HFFc6 (cell line): Measurements from ENCODE around the gene ZFP36L2. TPM values are rescaled to one million over a fixed set of nuclear protein-coding genes. Genes with fewer than 3 reads are reported as not detected.

ENCODE experiments used
- DNase-seq: peaks from one replicate; pipeline ENCODE4 v3.0.0-alpha.2; 2018
- H3K27ac Mint-ChIP-seq: 2 replicates; pipeline ENCODE4 v1.8.0; 2020; ENCODE audit warnings: mild to moderate bottlenecking, mixed read lengths
- H3K27me3 Mint-ChIP-seq: 2 replicates; pipeline ENCODE4 v1.8.0; 2021; ENCODE audit warnings: mild to moderate bottlenecking, moderate library complexity, mixed read lengths; ENCODE audit not compliant: insufficient read depth
- H3K36me3 Mint-ChIP-seq: 2 replicates; pipeline ENCODE4 v1.8.0; 2021; ENCODE audit warnings: low read depth, mixed read lengths
- H3K4me1 Mint-ChIP-seq: 2 replicates; pipeline ENCODE4 v1.8.0; 2020; ENCODE audit warnings: low read depth, mixed read lengths
- H3K4me3 Mint-ChIP-seq: 2 replicates; pipeline ENCODE4 v1.8.0; 2020; ENCODE audit warnings: mild to moderate bottlenecking, moderate library complexity, mixed read lengths
- H3K9me3 Mint-ChIP-seq: 2 replicates; pipeline ENCODE4 v1.8.0; 2020; ENCODE audit warnings: mild to moderate bottlenecking, mixed read lengths
- CTCF ChIP-seq: fragments of 200-600 bp; sonication (generic); IDR thresholded peaks from 2 replicates; pipeline ENCODE4 v1.5.0; 2021; ENCODE audit warnings: antibody characterized with exemption, mild to moderate bottlenecking
- total RNA-seq, 6 experiments: library from RNA; stranded (reverse); fragmentation: NEBNext Ultra II Directional; extraction: Animal tissue kit (Norgen Biotek cat#: 25700); gene quantifications; 2 replicates in 1 of 6; 3 replicates in 5 of 6; pipeline ENCODE4 v1.2.3, GENCODE V29; 2021

The ZFP36L2 gene
- total RNA-seq, 6 experiments from 2014 or later, result 66.6 to 94.5 (median 81.5) TPM

DNA sequence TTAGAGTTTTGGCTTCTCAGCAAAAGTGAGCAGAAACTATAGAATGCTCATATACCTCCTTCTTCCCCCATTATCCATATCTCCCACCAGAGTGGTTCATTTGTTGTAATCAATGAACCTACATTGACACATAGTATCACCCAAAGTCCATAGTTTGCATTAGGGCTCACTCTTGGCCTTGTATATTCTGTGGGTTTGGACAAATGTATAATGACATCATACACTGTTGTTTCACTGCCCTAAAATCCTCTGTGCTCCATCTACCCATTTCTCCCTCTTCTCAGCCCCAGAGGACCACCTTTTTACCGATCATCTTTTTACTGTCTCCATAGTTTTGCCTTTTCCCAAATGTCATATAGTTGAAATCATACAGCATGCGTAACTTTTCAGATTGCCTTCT is 24.1 kb downstream of the ZFP36L2 start:
- H3K36me3 Mint-ChIP-seq, result no peaks in the 10 kb centered on the region
- H3K27ac Mint-ChIP-seq, result no peak overlapping the region
- no peak overlapping the region for H3K4me3 Mint-ChIP-seq
- no peak for TF ChIP-seq CTCF
- peaks cover 3% of the 10 kb centered on the region; the same call in 1 of the 2 replicates for H3K4me1 Mint-ChIP-seq
- peaks cover 2% of the 10 kb centered on the region for H3K27me3 Mint-ChIP-seq
- H3K9me3 Mint-ChIP-seq, result no peaks in the 10 kb centered on the region
- no peak for DNase-seq

DNA sequence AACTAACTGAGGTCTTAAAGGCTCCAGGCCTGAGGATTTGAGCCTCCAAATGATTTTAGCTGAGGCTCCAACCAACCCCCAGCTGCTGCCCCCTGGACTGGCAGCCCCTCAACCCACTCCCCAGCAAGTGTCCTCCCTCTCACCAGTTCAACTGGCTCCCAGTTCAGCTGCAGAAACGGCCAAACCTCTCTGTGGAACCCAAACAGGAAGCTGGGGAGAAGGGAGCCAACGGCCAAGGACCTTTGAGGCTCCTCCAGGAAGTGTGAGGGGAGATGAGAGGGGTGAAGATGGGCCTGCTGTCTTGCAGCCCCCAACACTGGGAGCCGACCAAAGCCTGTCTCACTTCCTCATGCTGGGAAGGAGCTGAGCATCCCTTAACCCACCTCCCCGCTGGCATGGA is 24.9 kb downstream of the ZFP36L2 start:
- H3K27me3 Mint-ChIP-seq, result peaks cover 2% of the 10 kb centered on the region
- H3K36me3 Mint-ChIP-seq, result no peaks in the 10 kb centered on the region
- no peak overlapping the region for H3K4me3 Mint-ChIP-seq
- DNase-seq, result no peak
- no peak for TF ChIP-seq CTCF
- peaks cover 8% of the 10 kb centered on the region; the same call in 1 of the 2 replicates for H3K4me1 Mint-ChIP-seq
- H3K9me3 Mint-ChIP-seq, result no peaks in the 10 kb centered on the region
- no peak overlapping the region for H3K27ac Mint-ChIP-seq

DNA sequence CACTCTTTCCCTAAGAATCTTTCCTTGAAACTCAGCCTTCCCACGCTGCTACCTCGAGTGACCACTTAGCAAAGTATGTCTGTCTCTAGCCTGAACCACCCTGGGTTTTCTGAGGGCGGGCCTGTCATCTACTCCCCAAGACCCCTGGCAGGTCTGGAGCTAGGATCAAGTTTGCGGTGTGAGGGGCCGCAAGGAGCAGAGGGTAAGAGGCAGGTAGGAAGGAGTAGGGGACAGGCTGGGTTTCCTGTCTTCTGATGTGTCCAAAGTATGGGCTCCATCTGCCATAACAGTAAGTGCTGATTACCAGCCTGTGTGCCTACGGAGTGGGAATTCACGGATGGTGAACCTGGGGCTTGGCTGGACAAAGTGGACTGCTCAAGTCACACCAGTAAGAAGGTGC is 25.4 kb downstream of the ZFP36L2 start:
- H3K4me1 Mint-ChIP-seq, result peaks cover 10% of the 10 kb centered on the region; the same call in 1 of the 2 replicates
- no peak for DNase-seq
- H3K36me3 Mint-ChIP-seq, result no peaks in the 10 kb centered on the region
- TF ChIP-seq CTCF, result no peak
- no peak overlapping the region for H3K27ac Mint-ChIP-seq
- no peaks in the 10 kb centered on the region for H3K9me3 Mint-ChIP-seq
- H3K27me3 Mint-ChIP-seq, result peaks cover 2% of the 10 kb centered on the region
- H3K4me3 Mint-ChIP-seq, result no peak overlapping the region

- H3K36me3 Mint-ChIP-seq, result no peaks in the 10 kb centered on the region
- H3K4me1 Mint-ChIP-seq, result peaks cover 10% of the 10 kb centered on the region; the same call in 1 of the 2 replicates
- no peaks in the 10 kb centered on the region for H3K9me3 Mint-ChIP-seq
- no peak for DNase-seq
- no peak for TF ChIP-seq CTCF
- no peak overlapping the region for H3K4me3 Mint-ChIP-seq
- no peaks in the 10 kb centered on the region; the same call in 1 of the 2 replicates for H3K27me3 Mint-ChIP-seq
- no peak overlapping the region for H3K27ac Mint-ChIP-seq
These were observed 26.6 kb downstream of the ZFP36L2 start for GRCh38 chr2:43199492-43200488.

DNA sequence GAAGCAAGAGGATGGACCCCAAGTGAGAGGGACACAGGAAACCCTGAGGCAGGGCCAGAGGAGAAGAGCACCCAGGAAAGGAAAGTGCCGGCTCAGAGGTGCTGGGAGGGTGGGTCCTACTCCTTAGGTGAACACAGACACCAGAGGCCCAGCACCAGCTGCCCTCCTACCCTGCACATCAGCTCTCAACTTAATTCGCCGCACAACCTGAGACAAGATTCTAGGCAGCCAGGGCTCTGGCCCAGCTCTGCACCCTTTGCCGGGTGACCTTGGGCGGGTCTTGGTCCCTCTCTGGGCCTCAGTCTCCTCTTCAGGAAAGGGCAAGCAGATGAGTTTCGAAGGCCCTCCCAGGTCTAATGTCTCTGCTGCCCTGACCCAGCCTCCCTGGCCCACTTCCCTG is 28.1 kb downstream of the ZFP36L2 start:
- Mint-ChIP-seq H3K4me3 (no peak overlapping the region), H3K27me3 (no peaks in the 10 kb centered on the region; the same call in 1 of the 2 replicates), H3K36me3 (no peaks in the 10 kb centered on the region), H3K9me3 (no peaks in the 10 kb centered on the region), H3K4me1 (peaks cover 10% of the 10 kb centered on the region; the same call in 1 of the 2 replicates), H3K27ac (no peak overlapping the region)
- no peak for TF ChIP-seq CTCF
- no peak for DNase-seq
